ENCODE measurements around the gene RASSF3.

- TF ChIP-seq CTCF (IDR thresholded peaks at IDR 0.05) (no peak), EP300 (IDR thresholded peaks at IDR 0.05) (no peak), POLR2A (IDR thresholded peaks at IDR 0.05) (no peak)
Measured at GRCh38 chr12:64735442-64735841, 125.1 kb downstream of the RASSF3 start.
